ENCODE measurements around the gene YTHDF1.

Gene YTHDF1

DNA sequence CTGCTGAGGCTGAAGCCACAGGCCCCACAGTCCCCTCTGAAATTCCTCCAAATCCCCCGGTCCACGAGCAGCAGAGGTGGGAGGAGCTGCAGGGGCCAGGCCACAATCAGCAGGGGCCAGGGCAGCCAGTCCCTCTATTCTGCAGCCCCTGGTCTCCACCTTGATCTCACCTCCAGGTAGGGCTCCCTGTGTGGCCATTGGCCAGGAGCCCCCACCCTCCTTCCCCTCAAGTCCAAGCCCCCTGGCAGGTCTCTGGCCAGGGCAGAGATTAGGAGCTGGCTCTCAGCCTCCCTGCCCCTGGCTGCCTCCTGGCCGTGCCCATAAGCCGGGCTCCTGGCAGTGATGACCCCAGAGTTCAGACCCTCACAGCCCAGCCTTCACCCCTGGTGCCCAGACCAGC is 34.7 kb downstream of the YTHDF1 start:
- TF ChIP-seq POLR2A (IDR thresholded peaks at IDR 0.05; ENCODE audit: extremely low read depth, insufficient read length) (no peak), MYC (IDR thresholded peaks at IDR 0.05; ENCODE audit: low read depth, low read length) (no peak), MAX (IDR thresholded peaks at IDR 0.05; ENCODE audit: low read depth, low read length) (no peak)
- TF ChIP-seq, protein P1, sequence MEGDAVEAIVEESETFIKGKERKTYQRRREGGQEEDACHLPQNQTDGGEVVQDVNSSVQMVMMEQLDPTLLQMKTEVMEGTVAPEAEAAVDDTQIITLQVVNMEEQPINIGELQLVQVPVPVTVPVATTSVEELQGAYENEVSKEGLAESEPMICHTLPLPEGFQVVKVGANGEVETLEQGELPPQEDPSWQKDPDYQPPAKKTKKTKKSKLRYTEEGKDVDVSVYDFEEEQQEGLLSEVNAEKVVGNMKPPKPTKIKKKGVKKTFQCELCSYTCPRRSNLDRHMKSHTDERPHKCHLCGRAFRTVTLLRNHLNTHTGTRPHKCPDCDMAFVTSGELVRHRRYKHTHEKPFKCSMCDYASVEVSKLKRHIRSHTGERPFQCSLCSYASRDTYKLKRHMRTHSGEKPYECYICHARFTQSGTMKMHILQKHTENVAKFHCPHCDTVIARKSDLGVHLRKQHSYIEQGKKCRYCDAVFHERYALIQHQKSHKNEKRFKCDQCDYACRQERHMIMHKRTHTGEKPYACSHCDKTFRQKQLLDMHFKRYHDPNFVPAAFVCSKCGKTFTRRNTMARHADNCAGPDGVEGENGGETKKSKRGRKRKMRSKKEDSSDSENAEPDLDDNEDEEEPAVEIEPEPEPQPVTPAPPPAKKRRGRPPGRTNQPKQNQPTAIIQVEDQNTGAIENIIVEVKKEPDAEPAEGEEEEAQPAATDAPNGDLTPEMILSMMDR (IDR thresholded peaks at IDR 0.05; ENCODE audit: low read depth, low read length), result no peak
- DNase-seq (ENCODE audit: low read depth), result no peak
- H3K4me3 ChIP-seq (ENCODE audit: low read depth, low read length), result no peak overlapping the region

GRCh38 chr20:63180569-63181185 is 35.3 kb downstream of the YTHDF1 start:
- TF ChIP-seq MAX (IDR thresholded peaks at IDR 0.05; ENCODE audit: low read depth, low read length) (no peak), POLR2A (IDR thresholded peaks at IDR 0.05; ENCODE audit: extremely low read depth, insufficient read length) (no peak), MYC (IDR thresholded peaks at IDR 0.05; ENCODE audit: low read depth, low read length) (no peak)
- TF ChIP-seq, protein P1 (IDR thresholded peaks at IDR 0.05; ENCODE audit: low read depth, low read length), result no peak
- H3K4me3 ChIP-seq (ENCODE audit: low read depth, low read length), result no peak overlapping the region
- no peak for DNase-seq (ENCODE audit: low read depth)

- TF ChIP-seq MYC (IDR thresholded peaks at IDR 0.05; ENCODE audit: low read depth, low read length) (no peak), MAX (IDR thresholded peaks at IDR 0.05; ENCODE audit: low read depth, low read length) (no peak)
- TF ChIP-seq, protein P1 (IDR thresholded peaks at IDR 0.05; ENCODE audit: low read depth, low read length), result no peak
- no peak overlapping the region for H3K4me3 ChIP-seq (ENCODE audit: low read depth, low read length)
- peak; percentile 34 for DNase-seq (ENCODE audit: low read depth)
These were observed 36.0 kb downstream of the YTHDF1 start for GRCh38 chr20:63179687-63180568.

GRCh38 chr20:63178889-63179686 is 36.8 kb downstream of the YTHDF1 start:
- peak; percentile 72 for DNase-seq (ENCODE audit: low read depth)
- no peak for TF ChIP-seq MYC (IDR thresholded peaks at IDR 0.05; ENCODE audit: low read depth, low read length)
- TF ChIP-seq, protein P1 (IDR thresholded peaks at IDR 0.05; ENCODE audit: low read depth, low read length), result peak; percentile 69
- no peak for TF ChIP-seq POLR2A (IDR thresholded peaks at IDR 0.05; ENCODE audit: extremely low read depth, insufficient read length)
- TF ChIP-seq MAX (IDR thresholded peaks at IDR 0.05; ENCODE audit: low read depth, low read length), result peak; percentile 30; the same call in 1 of the 2 replicates
- no peak overlapping the region for H3K4me3 ChIP-seq (ENCODE audit: low read depth, low read length)

DNA sequence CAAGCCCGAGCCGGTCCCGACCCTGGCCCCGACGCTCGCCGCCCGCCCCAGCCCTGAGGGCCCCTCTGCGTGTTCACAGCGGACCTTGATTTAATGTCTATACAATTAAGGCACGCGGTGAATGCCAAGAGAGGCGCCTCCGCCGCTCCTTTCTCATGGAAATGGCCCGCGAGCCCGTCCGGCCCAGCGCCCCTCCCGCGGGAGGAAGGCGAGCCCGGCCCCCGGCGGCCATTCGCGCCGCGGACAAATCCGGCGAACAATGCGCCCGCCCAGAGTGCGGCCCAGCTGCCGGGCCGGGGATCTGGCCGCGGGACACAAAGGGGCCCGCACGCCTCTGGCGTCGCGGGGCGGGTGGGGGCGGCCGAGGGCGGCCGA is 37.5 kb downstream of the YTHDF1 start:
- TF ChIP-seq MYC (IDR thresholded peaks at IDR 0.05; ENCODE audit: low read depth, low read length) (no peak), POLR2A (IDR thresholded peaks at IDR 0.05; ENCODE audit: extremely low read depth, insufficient read length) (no peak), MAX (IDR thresholded peaks at IDR 0.05; ENCODE audit: low read depth, low read length) (no peak)
- TF ChIP-seq, protein P1 (IDR thresholded peaks at IDR 0.05; ENCODE audit: low read depth, low read length), result no peak
- DNase-seq (ENCODE audit: low read depth), result no peak
- H3K4me3 ChIP-seq (ENCODE audit: low read depth, low read length), result no peak overlapping the region

Data from NB4 (cell line).